Measurements from ENCODE around the gene LILRA6. TPM values are rescaled to one million over a fixed set of nuclear protein-coding genes. Genes with fewer than 3 reads are reported as not detected.

LILRA6 gene
- total and polyA plus RNA-seq, 2 of the 13 experiments (the other 11 are each of a cell fraction or from before 2014, with no cell fraction given) = not detected

DNA sequence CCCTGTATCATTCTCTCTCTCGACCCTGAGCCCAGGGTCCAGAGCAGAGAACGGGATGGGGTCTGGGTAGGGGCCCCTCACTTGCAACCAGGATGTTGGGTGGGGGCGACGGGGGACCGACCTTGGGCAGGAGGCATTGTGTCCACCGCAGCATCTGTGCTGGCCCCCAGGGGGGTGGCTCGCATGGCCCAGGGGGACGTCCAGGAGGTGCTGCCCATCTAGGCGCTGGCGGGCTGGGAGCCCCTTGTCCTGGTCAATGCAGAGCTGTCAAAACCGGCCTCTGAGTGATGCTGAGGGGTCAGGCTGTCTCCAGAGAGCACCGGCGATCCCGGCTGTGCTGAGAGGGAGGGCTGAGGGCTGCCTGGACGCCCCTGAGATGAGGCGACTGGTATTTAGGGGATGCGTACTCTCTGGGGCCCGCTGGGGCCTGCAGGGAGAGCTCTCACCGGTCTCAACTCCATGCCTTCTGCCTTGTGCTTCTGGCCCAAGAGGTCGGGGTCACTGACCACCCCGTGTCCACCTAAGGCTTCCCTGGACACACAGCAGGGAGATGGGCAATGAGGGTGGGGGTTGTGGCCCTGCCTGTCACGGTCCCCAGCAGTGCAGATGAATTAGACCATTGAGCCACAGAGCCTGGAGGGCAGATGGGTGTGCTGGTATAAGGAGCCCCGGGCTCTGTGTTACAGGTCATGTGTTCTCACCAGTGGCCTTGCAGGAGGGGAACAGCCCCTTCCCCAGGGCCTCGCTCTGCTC is 33.4 kb downstream of the LILRA6 start (continued):
- peak; percentile 19; the same call in 1 of the 2 replicates for TF ChIP-seq ZSCAN31 (CRISPR knock-in tag; IDR thresholded peaks at IDR 0.05; ENCODE audit: low read depth)
- no peak for TF ChIP-seq RAD51 (IDR thresholded peaks at IDR 0.05; ENCODE audit: borderline replicate concordance)
- no peak for TF ChIP-seq CBFB (CRISPR knock-in tag; IDR thresholded peaks at IDR 0.05)
- TF ChIP-seq ZNF530 (CRISPR knock-in tag; IDR thresholded peaks at IDR 0.05; ENCODE audit: low read depth) = no peak
- peak; percentile 36; the same call in 1 of the 2 replicates for TF ChIP-seq ZNF672 (CRISPR knock-in tag; IDR thresholded peaks at IDR 0.05)
- TF ChIP-seq ZNF605 (CRISPR knock-in tag; IDR thresholded peaks at IDR 0.05) = no peak
- TF ChIP-seq, protein P1, sequence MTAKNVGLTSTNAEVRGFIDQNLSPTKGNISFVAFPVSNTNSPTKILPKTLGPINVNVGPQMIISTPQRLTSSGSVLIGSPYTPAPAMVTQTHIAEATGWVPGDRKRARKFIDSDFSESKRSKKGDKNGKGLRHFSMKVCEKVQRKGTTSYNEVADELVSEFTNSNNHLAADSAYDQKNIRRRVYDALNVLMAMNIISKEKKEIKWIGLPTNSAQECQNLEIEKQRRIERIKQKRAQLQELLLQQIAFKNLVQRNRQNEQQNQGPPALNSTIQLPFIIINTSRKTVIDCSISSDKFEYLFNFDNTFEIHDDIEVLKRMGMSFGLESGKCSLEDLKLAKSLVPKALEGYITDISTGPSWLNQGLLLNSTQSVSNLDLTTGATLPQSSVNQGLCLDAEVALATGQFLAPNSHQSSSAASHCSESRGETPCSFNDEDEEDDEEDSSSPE (CRISPR knock-in tag; IDR thresholded peaks at IDR 0.05) = no peak
- 0 out of 2 replicates have a peak, but pooled peaks have one; percentile 5 for TF ChIP-seq ZNF326 (CRISPR knock-in tag; IDR thresholded peaks at IDR 0.05; ENCODE audit: borderline replicate concordance)
- no peak for TF ChIP-seq ZNF205 (CRISPR knock-in tag; IDR thresholded peaks at IDR 0.05)
- no peak for TF ChIP-seq ZNF781 (CRISPR knock-in tag; IDR thresholded peaks at IDR 0.05; ENCODE audit: borderline replicate concordance, not compliant biosample characterization)
- TF ChIP-seq, protein P2, sequence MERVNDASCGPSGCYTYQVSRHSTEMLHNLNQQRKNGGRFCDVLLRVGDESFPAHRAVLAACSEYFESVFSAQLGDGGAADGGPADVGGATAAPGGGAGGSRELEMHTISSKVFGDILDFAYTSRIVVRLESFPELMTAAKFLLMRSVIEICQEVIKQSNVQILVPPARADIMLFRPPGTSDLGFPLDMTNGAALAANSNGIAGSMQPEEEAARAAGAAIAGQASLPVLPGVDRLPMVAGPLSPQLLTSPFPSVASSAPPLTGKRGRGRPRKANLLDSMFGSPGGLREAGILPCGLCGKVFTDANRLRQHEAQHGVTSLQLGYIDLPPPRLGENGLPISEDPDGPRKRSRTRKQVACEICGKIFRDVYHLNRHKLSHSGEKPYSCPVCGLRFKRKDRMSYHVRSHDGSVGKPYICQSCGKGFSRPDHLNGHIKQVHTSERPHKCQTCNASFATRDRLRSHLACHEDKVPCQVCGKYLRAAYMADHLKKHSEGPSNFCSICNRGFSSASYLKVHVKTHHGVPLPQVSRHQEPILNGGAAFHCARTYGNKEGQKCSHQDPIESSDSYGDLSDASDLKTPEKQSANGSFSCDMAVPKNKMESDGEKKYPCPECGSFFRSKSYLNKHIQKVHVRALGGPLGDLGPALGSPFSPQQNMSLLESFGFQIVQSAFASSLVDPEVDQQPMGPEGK (CRISPR knock-in tag; IDR thresholded peaks at IDR 0.05) = peak; percentile 33
- TF ChIP-seq TBX2 (CRISPR knock-in tag; IDR thresholded peaks at IDR 0.05; ENCODE audit: borderline replicate concordance) = no peak
- TF ChIP-seq HNRNPLL (IDR thresholded peaks at IDR 0.05; ENCODE audit: low read depth, low read length, poor library complexity, severe bottlenecking) = peak; percentile 29
- TF ChIP-seq ERF (CRISPR knock-in tag; IDR thresholded peaks at IDR 0.05) = 0 out of 2 replicates have a peak, but pooled peaks have one; percentile 14
- TF ChIP-seq ZNF34 (CRISPR knock-in tag; IDR thresholded peaks at IDR 0.05; ENCODE audit: borderline replicate concordance) = 0 out of 2 replicates have a peak, but pooled peaks have one; percentile 6
- TF ChIP-seq ZNF564 (CRISPR knock-in tag; IDR thresholded peaks at IDR 0.05) = peak; percentile 24; the same call in 1 of the 2 replicates
- no peak for TF ChIP-seq SSRP1 (CRISPR knock-in tag; IDR thresholded peaks at IDR 0.05)
- TF ChIP-seq ZFP36L1 (CRISPR knock-in tag; IDR thresholded peaks at IDR 0.05) = no peak
- no peak for TF ChIP-seq HOXA5 (CRISPR knock-in tag; IDR thresholded peaks at IDR 0.05)
- peak; percentile 98 for TF ChIP-seq AGO1 (IDR thresholded peaks at IDR 0.05; ENCODE audit: low read depth, low read length, poor library complexity, severe bottlenecking)
- peak; percentile 42; the same call in 1 of the 2 replicates for TF ChIP-seq ZNF121 (CRISPR knock-in tag; IDR thresholded peaks at IDR 0.05)
- TF ChIP-seq FOXK1 (CRISPR knock-in tag; IDR thresholded peaks at IDR 0.05; ENCODE audit: borderline replicate concordance, low read depth) = no peak
- TF ChIP-seq, protein P3, sequence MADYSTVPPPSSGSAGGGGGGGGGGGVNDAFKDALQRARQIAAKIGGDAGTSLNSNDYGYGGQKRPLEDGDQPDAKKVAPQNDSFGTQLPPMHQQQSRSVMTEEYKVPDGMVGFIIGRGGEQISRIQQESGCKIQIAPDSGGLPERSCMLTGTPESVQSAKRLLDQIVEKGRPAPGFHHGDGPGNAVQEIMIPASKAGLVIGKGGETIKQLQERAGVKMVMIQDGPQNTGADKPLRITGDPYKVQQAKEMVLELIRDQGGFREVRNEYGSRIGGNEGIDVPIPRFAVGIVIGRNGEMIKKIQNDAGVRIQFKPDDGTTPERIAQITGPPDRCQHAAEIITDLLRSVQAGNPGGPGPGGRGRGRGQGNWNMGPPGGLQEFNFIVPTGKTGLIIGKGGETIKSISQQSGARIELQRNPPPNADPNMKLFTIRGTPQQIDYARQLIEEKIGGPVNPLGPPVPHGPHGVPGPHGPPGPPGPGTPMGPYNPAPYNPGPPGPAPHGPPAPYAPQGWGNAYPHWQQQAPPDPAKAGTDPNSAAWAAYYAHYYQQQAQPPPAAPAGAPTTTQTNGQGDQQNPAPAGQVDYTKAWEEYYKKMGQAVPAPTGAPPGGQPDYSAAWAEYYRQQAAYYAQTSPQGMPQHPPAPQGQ (CRISPR knock-in tag; IDR thresholded peaks at IDR 0.05; ENCODE audit: borderline replicate concordance) = no peak
- no peak for TF ChIP-seq NFKBIZ (CRISPR knock-in tag; IDR thresholded peaks at IDR 0.05)
- TF ChIP-seq NR2F1 (CRISPR knock-in tag; IDR thresholded peaks at IDR 0.05) = 0 out of 4 replicates have a peak, but pooled peaks of 1 of the 2 experiments have one; percentile 16
- no peak for TF ChIP-seq ZSCAN30 (CRISPR knock-in tag; IDR thresholded peaks at IDR 0.05)

All from HepG2 (cell line).